ENCODE data around the gene SFMBT2.
"Not testable (repeated sequence)": the region's sequence is repeated elsewhere in the genome, so short reads cannot be mapped to it uniquely, and the experiment has no call there.

SFMBT2 gene

GRCh38 chr10:7206412-7207100 lies 204.3 kb downstream of the SFMBT2 start:
- no peak for DNase-seq

- DNase-seq, result no peak
Measured at GRCh38 chr10:7205656-7206055, 205.2 kb downstream of the SFMBT2 start.

GRCh38 chr10:7202793-7203355 lies 208.0 kb downstream of the SFMBT2 start:
- no peak for DNase-seq

- no peak for DNase-seq
Measured at GRCh38 chr10:7199152-7199760, 211.6 kb downstream of the SFMBT2 start.

- no peak for DNase-seq
Measured at GRCh38 chr10:7196284-7196683, 214.6 kb downstream of the SFMBT2 start.

- DNase-seq, result no peak
Measured at GRCh38 chr10:7195118-7195517, 215.7 kb downstream of the SFMBT2 start.

- DNase-seq, result no peak
Measured at GRCh38 chr10:7194571-7194970, 216.3 kb downstream of the SFMBT2 start.

- DNase-seq, result no peak
Measured at GRCh38 chr10:7193369-7193768, 217.5 kb downstream of the SFMBT2 start.

- DNase-seq, result no peak
Measured at GRCh38 chr10:7192831-7193361, 217.9 kb downstream of the SFMBT2 start.

- no peak for DNase-seq
Measured at GRCh38 chr10:7192061-7192460, 218.8 kb downstream of the SFMBT2 start.

- DNase-seq, result not testable (repeated sequence)
Measured at GRCh38 chr10:7190772-7191171, 220.1 kb downstream of the SFMBT2 start.

- DNase-seq, result no peak
Measured at GRCh38 chr10:7189909-7190308, 220.9 kb downstream of the SFMBT2 start.

- DNase-seq, result no peak
Measured at GRCh38 chr10:7188456-7189050, 222.3 kb downstream of the SFMBT2 start.

- DNase-seq, result no peak
Measured at GRCh38 chr10:7186387-7187018, 224.3 kb downstream of the SFMBT2 start.

- DNase-seq, result no peak
Measured at GRCh38 chr10:7185367-7185690, 225.5 kb downstream of the SFMBT2 start.

- no peak for DNase-seq
Measured at GRCh38 chr10:7184660-7185366, 226.0 kb downstream of the SFMBT2 start.

GRCh38 chr10:7184116-7184515 lies 226.7 kb downstream of the SFMBT2 start:
- not testable (repeated sequence) for DNase-seq

GRCh38 chr10:7182327-7182726 lies 228.5 kb downstream of the SFMBT2 start:
- DNase-seq, result not testable (repeated sequence)

- DNase-seq, result no peak
Measured at GRCh38 chr10:7181420-7181819, 229.4 kb downstream of the SFMBT2 start.

GRCh38 chr10:7179536-7179935 lies 231.3 kb downstream of the SFMBT2 start:
- DNase-seq, result no peak

GRCh38 chr10:7173948-7174347 lies 236.9 kb downstream of the SFMBT2 start:
- DNase-seq, result no peak

GRCh38 chr10:7171825-7172224 lies 239.0 kb downstream of the SFMBT2 start:
- no peak for DNase-seq

Data from NCI-H1048 (cell line).